ENCODE data around the gene USP26.
"Not testable (repeated sequence)": the region's sequence is repeated elsewhere in the genome, so short reads cannot be mapped to it uniquely, and the experiment has no call there.

Gene USP26

DNA sequence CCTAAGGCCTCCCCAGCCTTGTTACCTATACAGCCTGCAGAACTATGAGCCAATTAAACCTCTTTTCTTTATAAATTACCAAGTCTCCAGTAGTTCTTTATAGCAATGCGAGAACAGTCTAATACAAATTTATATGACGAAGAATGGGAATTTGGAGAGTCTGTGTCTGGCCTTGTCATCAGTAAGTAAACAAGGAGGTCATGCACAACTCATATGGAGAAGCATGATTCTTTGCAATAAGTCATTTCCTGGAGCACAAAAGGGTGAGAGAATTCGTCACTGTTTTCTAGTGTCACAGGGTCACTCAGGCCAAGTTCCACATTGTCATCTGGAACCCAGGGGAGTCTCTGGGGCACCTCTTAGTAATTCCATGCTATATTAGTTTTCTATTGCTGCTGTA, 89.5 kb downstream of the USP26 start:
- no peak for DNase-seq

DNA sequence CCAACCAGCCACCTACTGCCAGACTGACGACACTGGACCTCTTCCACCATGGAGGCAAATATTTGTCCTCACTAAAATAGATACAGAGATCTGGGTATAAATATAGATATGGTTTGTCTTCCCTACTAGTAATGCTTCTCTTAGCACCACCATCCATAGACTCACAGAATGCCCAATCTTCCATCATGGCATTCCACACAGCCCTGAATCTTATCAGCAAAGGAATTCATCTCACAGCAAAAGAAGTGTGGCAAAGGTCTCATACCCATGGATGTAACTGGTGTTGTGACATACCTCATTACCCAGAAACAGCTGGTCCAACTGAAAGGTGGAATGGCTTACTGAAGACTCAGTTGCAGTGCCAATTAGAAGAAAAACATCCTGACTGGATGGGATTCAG, 91.3 kb downstream of the USP26 start:
- no peak for DNase-seq

DNA sequence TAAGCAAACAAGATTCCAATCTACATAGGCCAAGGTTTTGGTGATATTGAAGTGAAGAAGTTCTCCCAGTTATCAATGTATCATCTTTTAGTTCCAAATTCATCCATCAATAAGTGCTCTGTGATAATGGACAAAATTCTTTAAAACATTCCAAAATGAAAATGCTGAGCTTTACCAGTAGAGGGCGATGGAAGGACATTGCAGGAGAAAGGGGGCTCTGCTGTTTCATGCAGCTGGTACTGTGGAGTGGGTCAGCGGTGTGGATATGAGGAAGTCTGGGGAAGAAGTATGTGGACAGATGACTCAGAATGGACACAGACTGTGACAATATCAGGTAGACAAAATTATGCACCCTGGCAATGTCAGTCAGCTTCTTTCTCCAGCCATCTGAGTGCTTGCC, 91.9 kb downstream of the USP26 start:
- no peak for DNase-seq

DNA sequence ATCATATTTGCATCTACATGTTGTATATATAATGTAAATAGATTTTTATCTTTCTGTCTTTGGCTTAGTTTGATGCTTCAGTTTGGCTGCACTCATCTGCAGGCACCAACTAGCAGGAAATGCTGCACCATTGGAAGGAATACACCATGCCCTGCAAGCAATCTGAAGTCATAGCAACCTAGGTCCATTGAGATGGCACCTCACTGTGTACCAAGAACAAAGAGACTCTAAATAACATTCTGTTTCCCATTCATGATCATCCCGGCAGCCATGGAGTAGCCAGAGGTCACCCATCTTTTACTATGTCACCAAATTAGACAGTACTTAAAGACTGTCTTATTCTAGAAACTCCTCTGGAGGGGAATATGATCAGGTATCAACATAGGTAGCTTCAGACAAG, 97.7 kb downstream of the USP26 start:
- no peak for DNase-seq

DNA sequence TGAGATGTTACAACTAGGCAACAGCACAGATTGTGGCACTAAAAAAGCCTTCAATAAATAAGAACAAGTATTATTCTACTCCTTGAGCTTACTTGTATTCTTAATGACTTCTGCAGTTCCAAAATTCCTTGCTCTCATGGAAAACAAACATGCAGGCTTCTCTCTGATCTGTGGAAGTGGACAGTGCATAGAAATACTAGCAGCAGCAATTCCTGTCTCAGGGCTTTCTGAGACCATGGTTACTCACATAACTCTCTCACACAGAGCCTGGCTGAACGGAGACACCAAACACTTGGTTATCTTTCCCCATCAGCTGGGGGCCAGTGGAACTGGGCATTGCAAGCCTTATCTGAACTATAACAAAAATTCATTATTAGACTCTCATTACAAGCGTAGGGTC, 106.1 kb downstream of the USP26 start:
- DNase-seq = no peak

DNA sequence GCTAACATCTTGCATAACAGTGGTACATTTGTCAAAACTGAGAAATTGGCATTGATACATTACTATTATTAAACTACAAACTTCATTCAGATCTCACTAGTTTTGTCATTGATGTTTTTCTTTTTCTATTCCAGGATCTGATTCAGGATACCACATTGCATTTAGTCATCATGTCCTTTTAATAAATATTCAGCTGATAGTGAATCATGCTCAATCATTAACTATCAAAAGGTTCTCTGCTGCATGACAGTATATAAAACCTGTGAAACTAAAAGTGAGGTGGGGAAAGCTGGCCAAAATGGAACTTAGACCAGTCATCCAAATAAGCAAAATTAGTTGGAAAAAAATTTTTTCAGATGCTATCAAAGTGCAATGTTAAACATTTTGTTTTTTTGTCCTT, 110.4 kb downstream of the USP26 start:
- DNase-seq = no peak

DNA sequence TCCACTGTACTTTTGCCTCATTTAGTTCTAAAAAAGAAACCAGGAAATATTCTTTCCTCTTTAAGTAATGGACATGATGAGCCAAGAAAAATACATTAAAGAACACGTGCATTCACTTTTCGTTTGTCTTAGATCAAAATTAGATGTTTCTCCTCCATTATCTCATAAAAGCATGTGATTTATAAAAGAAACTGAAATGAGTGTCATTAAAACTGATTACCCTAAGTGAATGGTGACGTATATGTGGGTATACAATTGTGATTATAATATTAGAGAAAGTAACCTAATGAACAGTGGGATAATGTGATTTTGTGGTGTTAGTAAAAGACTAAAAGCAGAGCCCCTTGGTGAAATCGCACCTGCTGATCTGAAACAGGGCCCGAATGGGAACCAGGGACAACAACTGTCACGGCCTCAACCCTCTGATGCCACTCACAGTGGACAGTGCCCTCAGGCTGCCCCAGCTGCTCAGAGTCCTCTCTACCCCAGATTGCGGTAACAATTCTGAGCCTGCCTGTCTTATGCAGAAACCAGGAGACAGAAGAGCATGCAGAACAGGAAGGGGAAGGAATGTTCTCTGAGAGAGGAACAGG, 112.8 kb downstream of the USP26 start:
- DNase-seq = no peak

DNA sequence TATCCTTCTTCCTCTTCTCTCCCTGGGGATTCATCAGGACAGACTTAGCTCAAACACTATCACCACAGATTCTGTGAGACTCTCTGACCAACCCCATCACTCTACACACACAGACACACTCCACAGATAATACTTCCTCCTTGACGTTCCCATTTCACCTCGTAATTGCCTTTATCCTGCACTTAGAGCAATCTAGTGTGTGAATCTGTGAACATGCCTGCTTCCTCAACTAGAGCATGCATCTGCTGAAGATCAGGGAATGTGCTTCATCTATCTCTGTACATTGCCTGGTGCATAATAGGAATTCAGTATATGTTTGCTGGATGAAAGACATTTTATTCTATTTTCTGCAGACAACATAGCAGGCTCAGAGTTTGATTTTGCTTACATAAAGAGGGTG, 113.4 kb downstream of the USP26 start:
- DNase-seq = no peak

DNA sequence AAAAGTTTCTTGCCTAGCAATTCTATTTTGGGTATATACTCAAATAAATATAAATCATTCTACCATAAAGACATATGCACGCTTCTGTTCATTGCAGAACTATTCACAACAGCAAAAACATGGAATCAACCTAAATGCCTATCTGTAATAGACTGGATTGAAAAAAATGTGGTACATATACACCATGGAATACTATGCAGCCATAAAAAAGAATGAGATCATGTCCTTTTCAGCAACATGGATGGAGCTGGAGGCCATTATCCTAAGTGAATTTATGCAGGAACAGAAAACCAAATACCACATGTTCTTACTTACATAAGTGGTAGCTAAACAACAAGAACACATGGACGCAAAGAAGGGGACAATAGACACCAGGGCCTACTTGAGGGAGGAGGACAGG, 116.9 kb downstream of the USP26 start:
- not testable (repeated sequence) for DNase-seq
